ENCODE measurements around the gene ALX4. TPM values are rescaled to one million over a fixed set of nuclear protein-coding genes. Genes with fewer than 3 reads are reported as not detected.

Gene ALX4
- total RNA-seq, 1 donor from 2014 or later = not detected

GRCh38 chr11:44310206-44310462 is 195 bp upstream of the ALX4 start:
- no peak for TF ChIP-seq CTCF (IDR thresholded peaks at IDR 0.05; ENCODE audit: unreplicated experiment)
- Mint-ChIP-seq H3K4me1 (ENCODE audit: unreplicated experiment) (peaks cover 21% of the 10 kb centered on the region), H3K27ac (ENCODE audit: unreplicated experiment) (no peak overlapping the region), H3K4me3 (ENCODE audit: unreplicated experiment) (no peak overlapping the region), H3K36me3 (ENCODE audit: low read depth, unreplicated experiment) (peaks cover 7% of the 10 kb centered on the region), H3K27me3 (ENCODE audit: unreplicated experiment) (peaks cover 50% of the 10 kb centered on the region), H3K9me3 (ENCODE audit: unreplicated experiment) (no peaks in the 10 kb centered on the region)
- no peak for DNase-seq (ENCODE audit: low spot score)

GRCh38 chr11:44308923-44309477 is 939 bp downstream of the ALX4 start:
- no peak overlapping the region for H3K4me3 Mint-ChIP-seq (ENCODE audit: unreplicated experiment)
- no peak overlapping the region for H3K27ac Mint-ChIP-seq (ENCODE audit: unreplicated experiment)
- no peaks in the 10 kb centered on the region for H3K9me3 Mint-ChIP-seq (ENCODE audit: unreplicated experiment)
- H3K36me3 Mint-ChIP-seq (ENCODE audit: low read depth, unreplicated experiment) = peaks cover 7% of the 10 kb centered on the region
- no peak for TF ChIP-seq CTCF (IDR thresholded peaks at IDR 0.05; ENCODE audit: unreplicated experiment)
- H3K4me1 Mint-ChIP-seq (ENCODE audit: unreplicated experiment) = peaks cover 25% of the 10 kb centered on the region
- no peak for DNase-seq (ENCODE audit: low spot score)
- peaks cover 48% of the 10 kb centered on the region for H3K27me3 Mint-ChIP-seq (ENCODE audit: unreplicated experiment)

- H3K27me3 Mint-ChIP-seq (ENCODE audit: unreplicated experiment) = peaks cover 47% of the 10 kb centered on the region
- TF ChIP-seq CTCF (IDR thresholded peaks at IDR 0.05; ENCODE audit: unreplicated experiment) = no peak
- H3K27ac Mint-ChIP-seq (ENCODE audit: unreplicated experiment) = peak overlapping the region; percentile 21
- no peaks in the 10 kb centered on the region for H3K9me3 Mint-ChIP-seq (ENCODE audit: unreplicated experiment)
- no peak overlapping the region for H3K4me3 Mint-ChIP-seq (ENCODE audit: unreplicated experiment)
- H3K4me1 Mint-ChIP-seq (ENCODE audit: unreplicated experiment) = peaks cover 25% of the 10 kb centered on the region
- no peak for DNase-seq (ENCODE audit: low spot score)
- peaks cover 7% of the 10 kb centered on the region for H3K36me3 Mint-ChIP-seq (ENCODE audit: low read depth, unreplicated experiment)
Measured at GRCh38 chr11:44308256-44308922, 1.6 kb downstream of the ALX4 start.

GRCh38 chr11:44307340-44308099 is 2.4 kb downstream of the ALX4 start:
- H3K9me3 Mint-ChIP-seq (ENCODE audit: unreplicated experiment) = no peaks in the 10 kb centered on the region
- no peak for DNase-seq (ENCODE audit: low spot score)
- peaks cover 53% of the 10 kb centered on the region for H3K27me3 Mint-ChIP-seq (ENCODE audit: unreplicated experiment)
- no peak overlapping the region for H3K4me3 Mint-ChIP-seq (ENCODE audit: unreplicated experiment)
- peaks cover 7% of the 10 kb centered on the region for H3K36me3 Mint-ChIP-seq (ENCODE audit: low read depth, unreplicated experiment)
- H3K4me1 Mint-ChIP-seq (ENCODE audit: unreplicated experiment) = peaks cover 25% of the 10 kb centered on the region
- peak overlapping the region; percentile 21 for H3K27ac Mint-ChIP-seq (ENCODE audit: unreplicated experiment)
- no peak for TF ChIP-seq CTCF (IDR thresholded peaks at IDR 0.05; ENCODE audit: unreplicated experiment)

GRCh38 chr11:44306918-44307244 is 3.1 kb downstream of the ALX4 start:
- H3K27me3 Mint-ChIP-seq (ENCODE audit: unreplicated experiment) = peaks cover 50% of the 10 kb centered on the region
- DNase-seq (ENCODE audit: low spot score) = no peak
- H3K9me3 Mint-ChIP-seq (ENCODE audit: unreplicated experiment) = no peaks in the 10 kb centered on the region
- H3K4me3 Mint-ChIP-seq (ENCODE audit: unreplicated experiment) = no peak overlapping the region
- no peak for TF ChIP-seq CTCF (IDR thresholded peaks at IDR 0.05; ENCODE audit: unreplicated experiment)
- H3K36me3 Mint-ChIP-seq (ENCODE audit: low read depth, unreplicated experiment) = peaks cover 7% of the 10 kb centered on the region
- H3K4me1 Mint-ChIP-seq (ENCODE audit: unreplicated experiment) = peaks cover 22% of the 10 kb centered on the region
- H3K27ac Mint-ChIP-seq (ENCODE audit: unreplicated experiment) = no peak overlapping the region

Measured in endothelial cell (in vitro differentiated cells).